Measurements from ENCODE around the gene EMP1. TPM values are rescaled to one million over a fixed set of nuclear protein-coding genes. Genes with fewer than 3 reads are reported as not detected.

EMP1 gene
- total and polyA plus RNA-seq, 9 of the 15 experiments (the other 6 are each of a cell fraction or from before 2014, with no cell fraction given), result 0.10 to 0.60 TPM; not detected in 7

GRCh38 chr12:13204428-13204827 lies 7.9 kb downstream of the EMP1 start:
- DNase-seq (ENCODE audit: extremely low read depth in 1 of 4, low spot score in 3 of 4), result no peak
- POLR2A ChIA-PET, result interaction anchor here (1.9 kb wide), 1 partner anchor 11 kb away, joined by 5 read pairs; no protein-coding TSS in a partner anchor
- TF ChIP-seq ATF3 (IDR thresholded peaks at IDR 0.05) (no peak), ATF3 (CRISPR knock-in tag; conservative IDR thresholded peaks at IDR 0.05) (no peak), KDM1A (IDR thresholded peaks at IDR 0.05) (no peak), CLOCK (CRISPR knock-in tag; IDR thresholded peaks at IDR 0.05; ENCODE audit: borderline replicate concordance) (no peak)
- no peak overlapping the region for H3K27ac ChIP-seq (ENCODE audit: extremely low read depth, low read depth, low read length)
- no peaks in the 10 kb centered on the region for H3K9me3 ChIP-seq (replicated peaks; ENCODE audit: control insufficient read depth, insufficient read depth, low read depth, low read length)
- no peak overlapping the region for H3K4me2 ChIP-seq (ENCODE audit: insufficient read depth, low read length)
- no TSS peak for BruUV-seq (replicated peaks)
- FAIRE-seq, result no peak
- no peaks in the 10 kb centered on the region for H4K20me1 ChIP-seq (replicated peaks; ENCODE audit: control insufficient read depth, insufficient read depth, low read length)
- H3K36me3 ChIP-seq (ENCODE audit: control insufficient read depth, insufficient read depth, low read length), result no peaks in the 10 kb centered on the region
- no peaks in the 10 kb centered on the region for H3K9me1 ChIP-seq (ENCODE audit: control insufficient read depth, insufficient read depth, low read length)
- intact Hi-C loops (cut with micrococcal nuclease) (no loop called here), in situ Hi-C loops (cut with MboI) (loop anchor here (5.0 to 25.0 kb wide), 2 partner anchors 107 to 192 kb away; partner anchors contain the start of gene HEBP1)
- no peak for ATAC-seq
- H3K9ac ChIP-seq (ENCODE audit: insufficient read depth in 1 of 2, low read depth in 2 of 2, low read length in 2 of 2), result no peak overlapping the region
- H3K4me1 ChIP-seq (replicated peaks in 1 of 2; ENCODE audit: control insufficient read depth in 2 of 2, insufficient read depth in 2 of 2, low read length in 2 of 2), result no peaks in the 10 kb centered on the region; a peak in 1 of 5 replicates
- H3K4me3 ChIP-seq, result no peak overlapping the region
- H3K27me3 ChIP-seq (ENCODE audit: control insufficient read depth in 2 of 2, insufficient read depth in 2 of 2, low read length in 2 of 2), result peaks cover 0 to 27% of the 10 kb centered on the region in 2 experiments; a peak in 4 of 5 replicates
- no peak overlapping the region for H2AFZ ChIP-seq (ENCODE audit: low read depth, low read length)
- 0% methylated on average over 10 of the region's 12 CpGs for WGBS (ENCODE audit: insufficient coverage, low coverage, missing lambda C conversion rate)
- CTCF ChIA-PET (ENCODE audit: low intra/inter-chr PET ratio), result interaction anchor here (1.1 kb wide), 1 partner anchor 13 kb away, joined by 3 read pairs; no protein-coding TSS in a partner anchor
- H3K79me2 ChIP-seq (ENCODE audit: control insufficient read depth, insufficient read depth, low read length), result no peaks in the 10 kb centered on the region
